ENCODE measurements around the gene RIN3.
"Not testable (repeated sequence)": the region's sequence is repeated elsewhere in the genome, so short reads cannot be mapped to it uniquely, and the experiment has no call there.

Gene RIN3

DNA sequence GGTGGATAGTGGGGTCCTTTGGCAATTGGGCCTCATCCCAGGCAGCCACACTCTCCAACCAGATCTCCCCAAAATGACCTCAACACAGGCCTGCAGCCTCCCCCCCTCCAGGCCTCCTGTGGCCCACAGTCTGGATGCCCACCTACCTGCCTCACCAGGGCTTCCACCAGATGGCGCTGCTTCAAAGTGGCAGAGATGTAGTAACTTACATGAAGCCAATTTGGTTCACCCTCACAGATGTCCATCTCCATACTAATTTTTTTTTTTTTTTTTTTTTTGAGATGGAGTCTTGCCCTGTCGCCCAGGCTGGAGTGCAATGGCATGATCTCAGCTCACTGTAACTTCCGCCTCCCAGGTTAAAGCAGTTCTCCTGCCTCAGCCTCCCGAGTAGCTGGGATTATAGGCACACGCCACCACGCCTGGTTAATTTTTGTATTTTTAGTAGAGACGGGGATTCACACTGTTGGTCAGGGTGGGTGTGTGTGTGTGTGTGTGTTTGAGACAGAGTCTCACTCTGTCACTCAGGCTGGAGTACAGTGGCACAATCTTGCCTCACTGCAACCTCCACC is 201.2 kb downstream of the RIN3 start:
- peak; percentile 68 for DNase-seq (ENCODE audit: insufficient read length, low spot score)
- not testable (repeated sequence) for FAIRE-seq
- TF ChIP-seq CTCF (IDR thresholded peaks at IDR 0.05; ENCODE audit: insufficient read depth, missing control alignments): peak; percentile 74

- TF ChIP-seq CTCF (IDR thresholded peaks at IDR 0.05; ENCODE audit: insufficient read depth, missing control alignments): no peak
- DNase-seq (ENCODE audit: insufficient read length, low spot score) (no peak), FAIRE-seq (no peak)
These were observed 202.6 kb downstream of the RIN3 start for GRCh38 chr14:92716131-92716530.

GRCh38 chr14:92717571-92718042 is 204.0 kb downstream of the RIN3 start:
- DNase-seq (ENCODE audit: insufficient read length, low spot score): no peak
- no peak for TF ChIP-seq CTCF (IDR thresholded peaks at IDR 0.05; ENCODE audit: insufficient read depth, missing control alignments)
- FAIRE-seq: no peak

DNA sequence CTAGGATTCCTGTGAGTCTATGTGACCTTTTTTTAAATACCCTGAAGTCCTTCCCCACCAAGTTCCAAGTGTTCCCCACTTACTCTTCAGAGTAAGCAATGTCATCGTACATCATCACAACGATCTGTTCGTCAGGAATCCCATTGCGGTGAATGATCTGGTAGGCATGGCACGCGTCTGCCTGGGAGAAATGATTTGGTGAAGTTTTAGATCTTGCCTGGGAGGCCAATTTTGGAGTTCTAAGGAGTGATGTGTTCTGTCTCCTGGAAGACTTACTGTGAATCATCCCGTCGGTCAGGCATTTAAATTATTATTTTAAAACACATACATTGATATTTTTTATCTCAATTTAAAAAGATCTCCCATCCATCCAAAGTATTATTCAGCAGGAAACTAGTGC is 205.1 kb downstream of the RIN3 start:
- FAIRE-seq: no peak
- DNase-seq (ENCODE audit: insufficient read length, low spot score): no peak
- TF ChIP-seq CTCF (IDR thresholded peaks at IDR 0.05; ENCODE audit: insufficient read depth, missing control alignments): no peak

DNA sequence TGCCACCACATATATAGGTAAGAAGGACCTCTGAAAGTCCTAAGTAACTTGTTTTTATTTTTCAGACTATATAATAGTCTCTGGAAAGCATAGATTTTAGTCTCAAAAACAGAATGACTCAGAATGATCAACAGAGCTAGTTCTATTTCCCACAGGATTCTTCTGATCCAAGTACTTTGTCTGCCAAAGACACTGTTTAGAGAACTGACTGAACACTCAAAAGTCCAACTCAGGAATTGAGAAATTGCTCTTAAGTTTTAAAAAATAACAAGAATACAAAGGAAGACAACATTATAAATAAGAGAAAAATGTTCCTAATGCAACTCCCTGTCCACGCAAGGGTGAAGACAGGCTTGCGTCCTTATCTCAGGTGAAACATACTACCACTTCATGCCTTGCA is 205.8 kb downstream of the RIN3 start:
- no peak for DNase-seq (ENCODE audit: insufficient read length, low spot score)
- FAIRE-seq: no peak

GRCh38 chr14:92719890-92720323 is 206.3 kb downstream of the RIN3 start:
- FAIRE-seq (no peak), DNase-seq (ENCODE audit: insufficient read length, low spot score) (no peak)
- no peak for TF ChIP-seq CTCF (IDR thresholded peaks at IDR 0.05; ENCODE audit: insufficient read depth, missing control alignments)

More for the DNA sequence above, 205.8 kb downstream of the RIN3 start:
- no peak for TF ChIP-seq CTCF (IDR thresholded peaks at IDR 0.05; ENCODE audit: insufficient read depth, missing control alignments)

DNA sequence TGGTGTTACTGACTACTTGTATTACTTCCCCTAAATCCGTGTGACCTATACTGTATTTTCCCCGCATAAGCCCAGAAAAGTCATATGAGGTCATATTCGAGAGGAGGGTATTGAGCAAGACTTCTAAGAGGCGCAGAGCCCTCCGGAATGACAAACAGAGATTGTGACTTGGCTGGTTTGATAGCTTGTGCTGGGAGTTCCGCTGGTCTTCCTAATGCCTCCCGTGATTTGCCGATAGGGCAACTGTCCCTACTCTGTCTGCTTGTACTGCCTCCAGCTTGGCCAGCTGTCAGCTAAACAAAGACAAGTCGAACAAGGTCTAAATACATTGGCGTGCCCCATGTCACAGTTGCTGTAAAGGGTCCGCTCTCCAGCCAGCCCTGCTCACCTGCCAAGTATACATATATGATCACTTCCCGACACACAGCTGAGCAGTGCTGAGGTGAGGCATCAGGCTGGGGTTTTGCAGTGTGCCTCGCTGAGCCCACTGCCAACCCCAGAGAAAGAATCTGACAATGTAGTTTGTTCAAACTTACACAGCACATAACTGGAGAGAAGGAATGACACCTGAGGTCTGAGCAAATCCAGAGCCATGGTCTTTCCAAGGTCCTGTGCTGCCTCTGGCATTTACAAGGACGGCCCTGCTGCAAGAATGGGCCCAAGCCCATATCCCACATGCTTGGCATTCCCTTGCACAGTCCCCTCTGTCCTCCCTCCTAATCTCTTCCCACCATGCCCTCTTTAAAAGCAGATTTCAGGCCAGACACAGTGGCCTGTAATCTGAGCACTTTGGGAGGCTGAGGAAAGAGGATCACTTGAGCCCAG is 211.1 kb downstream of the RIN3 start:
- FAIRE-seq: no peak
- DNase-seq (ENCODE audit: insufficient read length, low spot score): no peak
- TF ChIP-seq CTCF (IDR thresholded peaks at IDR 0.05; ENCODE audit: insufficient read depth, missing control alignments): no peak

All from D721Med (cell line).